ENCODE measurements around the gene BRI3.
A peak's percentile ranks its signal among the peaks of the same experiment; 100 is the strongest.

The BRI3 gene

GRCh38 chr7:98241674-98242241 lies 39.7 kb upstream of the BRI3 start:
- Histone ChIP-seq H3K27ac (ENCODE audit: low read length, poor library complexity, severe bottlenecking) (no peak overlapping the region), H4K91ac (ENCODE audit: low read length) (no peak overlapping the region), H2BK120ac (ENCODE audit: low read depth, low read length) (no peak overlapping the region), H3K79me1 (replicated peaks; ENCODE audit: low read length, poor library complexity, severe bottlenecking) (peaks cover 12% of the 10 kb centered on the region), H2BK12ac (ENCODE audit: low read length in 2 of 2) (no peak overlapping the region), H3K18ac (ENCODE audit: low read depth in 1 of 2, low read length in 2 of 2) (no peak overlapping the region), H3K9me3 (ENCODE audit: control insufficient read depth, low read length) (no peaks in the 10 kb centered on the region), H2AK5ac (ENCODE audit: low read length, severe bottlenecking) (no peak overlapping the region), H4K8ac (ENCODE audit: low read length) (no peak overlapping the region), H2AFZ (ENCODE audit: low read depth, low read length) (no peak overlapping the region), H3K4me1 (ENCODE audit: control insufficient read depth, insufficient read depth, low read depth, low read length) (peaks cover 9% of the 10 kb centered on the region), H3K14ac (ENCODE audit: low read length in 2 of 2) (no peak overlapping the region), H3K4me3 (ENCODE audit: insufficient read depth in 1 of 2, low read depth in 1 of 2, low read length in 2 of 2) (no peak overlapping the region), H3K9ac (ENCODE audit: low read length) (no peak overlapping the region), H3K4ac (ENCODE audit: low read depth in 1 of 2, low read length in 2 of 2) (no peak overlapping the region), H2BK15ac (ENCODE audit: low read depth, poor library complexity, severe bottlenecking) (no peak overlapping the region), H3K4me2 (ENCODE audit: low read length, poor library complexity, severe bottlenecking) (no peak overlapping the region), H3K27me3 (ENCODE audit: control insufficient read depth in 1 of 2, insufficient read depth in 1 of 2, low read length in 2 of 2) (no peaks in the 10 kb centered on the region), H3K36me3 (ENCODE audit: control insufficient read depth in 1 of 2, insufficient read depth in 2 of 2, low read depth in 1 of 2, low read length in 2 of 2) (peaks cover 36 to 78% of the 10 kb centered on the region in 2 experiments), H2BK5ac (ENCODE audit: low read depth, low read length, poor library complexity, severe bottlenecking) (no peak overlapping the region), H3K23ac (ENCODE audit: low read length in 2 of 2) (no peak overlapping the region)
- DNase-seq: no peak
- WGBS: 88% methylated on average over 16 of the region's 16 CpGs

GRCh38 chr7:98242342-98242741 lies 39.1 kb upstream of the BRI3 start:
- H3K14ac ChIP-seq (ENCODE audit: low read length in 2 of 2): no peak overlapping the region
- H3K4me1 ChIP-seq (ENCODE audit: control insufficient read depth, insufficient read depth, low read depth, low read length): peaks cover 9% of the 10 kb centered on the region
- H3K23ac ChIP-seq (ENCODE audit: low read length in 2 of 2): no peak overlapping the region
- peaks cover 18% of the 10 kb centered on the region for H3K79me1 ChIP-seq (replicated peaks; ENCODE audit: low read length, poor library complexity, severe bottlenecking)
- H2BK120ac ChIP-seq (ENCODE audit: low read depth, low read length): no peak overlapping the region
- H4K91ac ChIP-seq (ENCODE audit: low read length): no peak overlapping the region
- no peak overlapping the region for H2BK12ac ChIP-seq (ENCODE audit: low read length in 2 of 2)
- no peak overlapping the region for H4K8ac ChIP-seq (ENCODE audit: low read length)
- no peak overlapping the region for H3K4ac ChIP-seq (ENCODE audit: low read depth in 1 of 2, low read length in 2 of 2)
- H2BK15ac ChIP-seq (ENCODE audit: low read depth, poor library complexity, severe bottlenecking): no peak overlapping the region
- no peak overlapping the region for H2BK5ac ChIP-seq (ENCODE audit: low read depth, low read length, poor library complexity, severe bottlenecking)
- peaks cover 36 to 78% of the 10 kb centered on the region in 2 experiments for H3K36me3 ChIP-seq (ENCODE audit: control insufficient read depth in 1 of 2, insufficient read depth in 2 of 2, low read depth in 1 of 2, low read length in 2 of 2)
- H3K18ac ChIP-seq (ENCODE audit: low read depth in 1 of 2, low read length in 2 of 2): no peak overlapping the region
- no peak overlapping the region for H2AFZ ChIP-seq (ENCODE audit: low read depth, low read length)
- DNase-seq: no peak
- H3K4me3 ChIP-seq (ENCODE audit: insufficient read depth in 1 of 2, low read depth in 1 of 2, low read length in 2 of 2): no peak overlapping the region
- no peak overlapping the region for H3K27ac ChIP-seq (ENCODE audit: low read length, poor library complexity, severe bottlenecking)
- WGBS: 91% methylated on average over 1 of the region's 1 CpG
- H3K4me2 ChIP-seq (ENCODE audit: low read length, poor library complexity, severe bottlenecking): no peak overlapping the region
- no peaks in the 10 kb centered on the region for H3K9me3 ChIP-seq (ENCODE audit: control insufficient read depth, low read length)
- no peaks in the 10 kb centered on the region for H3K27me3 ChIP-seq (ENCODE audit: control insufficient read depth in 1 of 2, insufficient read depth in 1 of 2, low read length in 2 of 2)
- H3K9ac ChIP-seq (ENCODE audit: low read length): no peak overlapping the region
- no peak overlapping the region for H2AK5ac ChIP-seq (ENCODE audit: low read length, severe bottlenecking)

- no peak overlapping the region for H3K27ac ChIP-seq (ENCODE audit: low read length, poor library complexity, severe bottlenecking)
- peaks cover 9% of the 10 kb centered on the region for H3K4me1 ChIP-seq (ENCODE audit: control insufficient read depth, insufficient read depth, low read depth, low read length)
- H2BK5ac ChIP-seq (ENCODE audit: low read depth, low read length, poor library complexity, severe bottlenecking): no peak overlapping the region
- H4K8ac ChIP-seq (ENCODE audit: low read length): no peak overlapping the region
- 79% methylated on average over 4 of the region's 4 CpGs for WGBS
- no peak overlapping the region for H3K4ac ChIP-seq (ENCODE audit: low read depth in 1 of 2, low read length in 2 of 2)
- H2BK15ac ChIP-seq (ENCODE audit: low read depth, poor library complexity, severe bottlenecking): no peak overlapping the region
- H2AK5ac ChIP-seq (ENCODE audit: low read length, severe bottlenecking): no peak overlapping the region
- H3K4me3 ChIP-seq (ENCODE audit: insufficient read depth in 1 of 2, low read depth in 1 of 2, low read length in 2 of 2): no peak overlapping the region
- H3K18ac ChIP-seq (ENCODE audit: low read depth in 1 of 2, low read length in 2 of 2): no peak overlapping the region
- H3K9ac ChIP-seq (ENCODE audit: low read length): no peak overlapping the region
- H2AFZ ChIP-seq (ENCODE audit: low read depth, low read length): no peak overlapping the region
- no peak overlapping the region for H2BK12ac ChIP-seq (ENCODE audit: low read length in 2 of 2)
- H2BK120ac ChIP-seq (ENCODE audit: low read depth, low read length): no peak overlapping the region
- no peaks in the 10 kb centered on the region for H3K27me3 ChIP-seq (ENCODE audit: control insufficient read depth in 1 of 2, insufficient read depth in 1 of 2, low read length in 2 of 2)
- H3K4me2 ChIP-seq (ENCODE audit: low read length, poor library complexity, severe bottlenecking): no peak overlapping the region
- H3K9me3 ChIP-seq (ENCODE audit: control insufficient read depth, low read length): no peaks in the 10 kb centered on the region
- no peak overlapping the region for H3K14ac ChIP-seq (ENCODE audit: low read length in 2 of 2)
- no peak for DNase-seq
- H3K79me1 ChIP-seq (replicated peaks; ENCODE audit: low read length, poor library complexity, severe bottlenecking): peaks cover 20% of the 10 kb centered on the region
- no peak overlapping the region for H4K91ac ChIP-seq (ENCODE audit: low read length)
- no peak overlapping the region for H3K23ac ChIP-seq (ENCODE audit: low read length in 2 of 2)
- peaks cover 35 to 78% of the 10 kb centered on the region in 2 experiments for H3K36me3 ChIP-seq (ENCODE audit: control insufficient read depth in 1 of 2, insufficient read depth in 2 of 2, low read depth in 1 of 2, low read length in 2 of 2)
These were observed 38.6 kb upstream of the BRI3 start for GRCh38 chr7:98242934-98243333.

GRCh38 chr7:98244871-98245270 lies 36.6 kb upstream of the BRI3 start:
- Histone ChIP-seq H3K4me3 (ENCODE audit: insufficient read depth in 1 of 2, low read depth in 1 of 2, low read length in 2 of 2) (peak overlapping the region in 1 of 2 experiments; percentile 31), H3K9ac (ENCODE audit: low read length) (no peak overlapping the region), H4K8ac (ENCODE audit: low read length) (no peak overlapping the region), H2BK5ac (ENCODE audit: low read depth, low read length, poor library complexity, severe bottlenecking) (no peak overlapping the region), H3K14ac (ENCODE audit: low read length in 2 of 2) (no peak overlapping the region), H2AFZ (ENCODE audit: low read depth, low read length) (no peak overlapping the region), H3K18ac (ENCODE audit: low read depth in 1 of 2, low read length in 2 of 2) (no peak overlapping the region), H3K23ac (ENCODE audit: low read length in 2 of 2) (no peak overlapping the region), H3K9me3 (ENCODE audit: control insufficient read depth, low read length) (no peaks in the 10 kb centered on the region), H3K4me1 (ENCODE audit: control insufficient read depth, insufficient read depth, low read depth, low read length) (peaks cover 7% of the 10 kb centered on the region), H3K27me3 (ENCODE audit: control insufficient read depth in 1 of 2, insufficient read depth in 1 of 2, low read length in 2 of 2) (no peaks in the 10 kb centered on the region), H2BK120ac (ENCODE audit: low read depth, low read length) (no peak overlapping the region), H3K79me1 (replicated peaks; ENCODE audit: low read length, poor library complexity, severe bottlenecking) (peaks cover 29% of the 10 kb centered on the region), H4K91ac (ENCODE audit: low read length) (no peak overlapping the region), H3K36me3 (ENCODE audit: control insufficient read depth in 1 of 2, insufficient read depth in 2 of 2, low read depth in 1 of 2, low read length in 2 of 2) (peaks cover 23 to 74% of the 10 kb centered on the region in 2 experiments), H3K27ac (ENCODE audit: low read length, poor library complexity, severe bottlenecking) (no peak overlapping the region), H2AK5ac (ENCODE audit: low read length, severe bottlenecking) (no peak overlapping the region), H3K4me2 (ENCODE audit: low read length, poor library complexity, severe bottlenecking) (no peak overlapping the region), H2BK15ac (ENCODE audit: low read depth, poor library complexity, severe bottlenecking) (no peak overlapping the region), H3K4ac (ENCODE audit: low read depth in 1 of 2, low read length in 2 of 2) (no peak overlapping the region), H2BK12ac (ENCODE audit: low read length in 2 of 2) (no peak overlapping the region)
- no peak for DNase-seq
- 99% methylated on average over 14 of the region's 14 CpGs for WGBS
